Measurements from ENCODE around the gene ADAMTS17. TPM values are rescaled to one million over a fixed set of nuclear protein-coding genes. Genes with fewer than 3 reads are reported as not detected.

Gene ADAMTS17
- total RNA-seq, 1 experiment from 2014 or later = 1.6 TPM

DNA sequence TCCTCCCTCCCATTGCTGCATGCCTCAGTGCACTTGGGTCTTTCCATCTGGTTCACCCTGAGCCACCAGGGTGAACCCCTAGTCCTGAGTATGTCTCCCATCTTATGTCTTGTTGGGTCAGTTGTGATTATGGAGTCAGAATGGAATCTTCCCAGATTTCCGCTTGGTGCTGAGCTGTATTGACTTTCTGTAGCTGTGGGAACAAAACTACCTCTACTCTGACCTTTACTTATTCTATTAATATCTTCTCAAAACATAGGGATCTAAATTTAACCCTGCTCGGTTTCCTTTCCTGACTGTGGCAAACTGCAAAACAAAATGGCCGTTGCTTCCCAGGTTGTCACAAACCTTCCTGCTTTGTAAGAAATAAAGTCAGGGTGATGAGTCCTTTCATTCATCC is 312.7 kb downstream of the ADAMTS17 start:
- peaks cover 7% of the 10 kb centered on the region; the same call in 1 of the 2 replicates for H3K9me3 ChIP-seq (ENCODE audit: control insufficient read depth, insufficient read depth, low read depth, low read length)
- intact Hi-C loops (cut with micrococcal nuclease; ENCODE audit: unreplicated experiment) (no loop called here), in situ Hi-C loops (cut with HindIII; ENCODE audit: low pct_unique_long_range_greater_than_20kb, low sequenced_read_pairs) (no loop called here)
- H3K27me3 ChIP-seq (ENCODE audit: control insufficient read depth, insufficient read depth, low read length) = no peaks in the 10 kb centered on the region
- ChIA-PET POLR2A (no interaction called here), CTCF (no interaction called here)
- H3K4me1 ChIP-seq (ENCODE audit: control insufficient read depth, insufficient read depth, low read length) = no peaks in the 10 kb centered on the region
- H3K4me3 ChIP-seq (ENCODE audit: low read depth in 2 of 2, low read length in 2 of 2) = no peak overlapping the region
- ATAC-seq (no peak), DNase-seq (ENCODE audit: low read depth, low spot score) (no peak)
- no peak for TF ChIP-seq SIN3A (IDR thresholded peaks at IDR 0.05; ENCODE audit: borderline replicate concordance, insufficient read depth, low read depth, low read length)
- TF ChIP-seq TCF7L2 (IDR thresholded peaks at IDR 0.05; ENCODE audit: low read depth, low read length) = no peak
- TF ChIP-seq, protein P1, sequence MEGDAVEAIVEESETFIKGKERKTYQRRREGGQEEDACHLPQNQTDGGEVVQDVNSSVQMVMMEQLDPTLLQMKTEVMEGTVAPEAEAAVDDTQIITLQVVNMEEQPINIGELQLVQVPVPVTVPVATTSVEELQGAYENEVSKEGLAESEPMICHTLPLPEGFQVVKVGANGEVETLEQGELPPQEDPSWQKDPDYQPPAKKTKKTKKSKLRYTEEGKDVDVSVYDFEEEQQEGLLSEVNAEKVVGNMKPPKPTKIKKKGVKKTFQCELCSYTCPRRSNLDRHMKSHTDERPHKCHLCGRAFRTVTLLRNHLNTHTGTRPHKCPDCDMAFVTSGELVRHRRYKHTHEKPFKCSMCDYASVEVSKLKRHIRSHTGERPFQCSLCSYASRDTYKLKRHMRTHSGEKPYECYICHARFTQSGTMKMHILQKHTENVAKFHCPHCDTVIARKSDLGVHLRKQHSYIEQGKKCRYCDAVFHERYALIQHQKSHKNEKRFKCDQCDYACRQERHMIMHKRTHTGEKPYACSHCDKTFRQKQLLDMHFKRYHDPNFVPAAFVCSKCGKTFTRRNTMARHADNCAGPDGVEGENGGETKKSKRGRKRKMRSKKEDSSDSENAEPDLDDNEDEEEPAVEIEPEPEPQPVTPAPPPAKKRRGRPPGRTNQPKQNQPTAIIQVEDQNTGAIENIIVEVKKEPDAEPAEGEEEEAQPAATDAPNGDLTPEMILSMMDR (IDR thresholded peaks at IDR 0.05) = no peak
- no peak for TF ChIP-seq POLR2AphosphoS5 (IDR thresholded peaks at IDR 0.05; ENCODE audit: low read depth, low read length)
- TF ChIP-seq, protein P2, sequence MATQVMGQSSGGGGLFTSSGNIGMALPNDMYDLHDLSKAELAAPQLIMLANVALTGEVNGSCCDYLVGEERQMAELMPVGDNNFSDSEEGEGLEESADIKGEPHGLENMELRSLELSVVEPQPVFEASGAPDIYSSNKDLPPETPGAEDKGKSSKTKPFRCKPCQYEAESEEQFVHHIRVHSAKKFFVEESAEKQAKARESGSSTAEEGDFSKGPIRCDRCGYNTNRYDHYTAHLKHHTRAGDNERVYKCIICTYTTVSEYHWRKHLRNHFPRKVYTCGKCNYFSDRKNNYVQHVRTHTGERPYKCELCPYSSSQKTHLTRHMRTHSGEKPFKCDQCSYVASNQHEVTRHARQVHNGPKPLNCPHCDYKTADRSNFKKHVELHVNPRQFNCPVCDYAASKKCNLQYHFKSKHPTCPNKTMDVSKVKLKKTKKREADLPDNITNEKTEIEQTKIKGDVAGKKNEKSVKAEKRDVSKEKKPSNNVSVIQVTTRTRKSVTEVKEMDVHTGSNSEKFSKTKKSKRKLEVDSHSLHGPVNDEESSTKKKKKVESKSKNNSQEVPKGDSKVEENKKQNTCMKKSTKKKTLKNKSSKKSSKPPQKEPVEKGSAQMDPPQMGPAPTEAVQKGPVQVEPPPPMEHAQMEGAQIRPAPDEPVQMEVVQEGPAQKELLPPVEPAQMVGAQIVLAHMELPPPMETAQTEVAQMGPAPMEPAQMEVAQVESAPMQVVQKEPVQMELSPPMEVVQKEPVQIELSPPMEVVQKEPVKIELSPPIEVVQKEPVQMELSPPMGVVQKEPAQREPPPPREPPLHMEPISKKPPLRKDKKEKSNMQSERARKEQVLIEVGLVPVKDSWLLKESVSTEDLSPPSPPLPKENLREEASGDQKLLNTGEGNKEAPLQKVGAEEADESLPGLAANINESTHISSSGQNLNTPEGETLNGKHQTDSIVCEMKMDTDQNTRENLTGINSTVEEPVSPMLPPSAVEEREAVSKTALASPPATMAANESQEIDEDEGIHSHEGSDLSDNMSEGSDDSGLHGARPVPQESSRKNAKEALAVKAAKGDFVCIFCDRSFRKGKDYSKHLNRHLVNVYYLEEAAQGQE (IDR thresholded peaks at IDR 0.05; ENCODE audit: insufficient read depth in 1 of 2, low read depth in 2 of 2, low read length in 1 of 2) = no peak
- H3K27ac ChIP-seq (ENCODE audit: low read length) = no peak overlapping the region
- H3K36me3 ChIP-seq (ENCODE audit: control insufficient read depth, insufficient read depth, low read length) = no peaks in the 10 kb centered on the region
- no TSS peak for BruUV-seq (replicated peaks)

DNA sequence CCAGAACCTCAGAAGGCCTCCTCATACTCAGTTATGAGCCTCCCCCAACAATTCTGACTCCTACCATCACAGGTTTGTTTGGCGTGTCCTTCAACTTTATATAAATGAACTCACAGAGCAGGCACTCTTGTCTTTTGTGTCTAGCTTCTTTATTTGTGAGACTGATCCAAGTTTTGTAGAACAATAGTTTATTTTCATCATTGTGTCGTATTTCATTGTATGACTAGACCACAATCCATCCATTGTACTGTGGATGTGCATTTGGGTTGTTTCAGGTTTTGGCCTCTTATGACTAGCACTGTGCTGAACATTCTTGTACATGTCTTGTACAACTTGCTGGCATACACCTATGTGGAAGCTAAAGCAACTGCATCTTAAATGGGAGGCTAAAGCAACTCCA is 315.7 kb downstream of the ADAMTS17 start:
- ChIA-PET POLR2A (no interaction called here), CTCF (no interaction called here)
- intact Hi-C loops (cut with micrococcal nuclease; ENCODE audit: unreplicated experiment) = no loop called here
- no TSS peak for BruUV-seq (replicated peaks)
- H3K4me3 ChIP-seq (ENCODE audit: low read depth in 2 of 2, low read length in 2 of 2) = no peak overlapping the region
- no peak for ATAC-seq
- no peak overlapping the region for H3K27ac ChIP-seq (ENCODE audit: low read length)
- H3K9me3 ChIP-seq (ENCODE audit: control insufficient read depth, insufficient read depth, low read depth, low read length) = peaks cover 7% of the 10 kb centered on the region; the same call in 1 of the 2 replicates
- in situ Hi-C loops (cut with HindIII; ENCODE audit: low pct_unique_long_range_greater_than_20kb, low sequenced_read_pairs) = no loop called here
- H3K36me3 ChIP-seq (ENCODE audit: control insufficient read depth, insufficient read depth, low read length) = no peaks in the 10 kb centered on the region
- TF ChIP-seq TCF7L2 (IDR thresholded peaks at IDR 0.05; ENCODE audit: low read depth, low read length) (no peak), POLR2AphosphoS5 (IDR thresholded peaks at IDR 0.05; ENCODE audit: low read depth, low read length) (no peak), SIN3A (IDR thresholded peaks at IDR 0.05; ENCODE audit: borderline replicate concordance, insufficient read depth, low read depth, low read length) (no peak)
- TF ChIP-seq, protein P2 (IDR thresholded peaks at IDR 0.05; ENCODE audit: insufficient read depth in 1 of 2, low read depth in 2 of 2, low read length in 1 of 2) = no peak
- TF ChIP-seq, protein P1 (IDR thresholded peaks at IDR 0.05) = no peak
- H3K4me1 ChIP-seq (ENCODE audit: control insufficient read depth, insufficient read depth, low read length) = no peaks in the 10 kb centered on the region
- H3K27me3 ChIP-seq (ENCODE audit: control insufficient read depth, insufficient read depth, low read length) = no peaks in the 10 kb centered on the region
- DNase-seq (ENCODE audit: low read depth, low spot score) = no peak
